Ovary (tissue), 9 donors: ENCODE results near the gene DIS3L2. TPM values are rescaled to one million over a fixed set of nuclear protein-coding genes. Genes with fewer than 3 reads are reported as not detected.

Experiments
- DNase-seq, 5 donors: peaks; one replicate each; pipeline ENCODE4 v3.0.0-alpha.2; 2019 to 2020
- H3K27ac ChIP-seq, 2 donors: fragments of 200-600 bp; one replicate each; pipeline versions ENCODE4 v1.5.1 to v1.8.0; 2019 to 2022
- H3K27me3 ChIP-seq: fragments of 200-600 bp; one replicate; pipeline ENCODE4 v1.8.0; 2022
- H3K36me3 ChIP-seq: fragments of 200-600 bp; sonication (generic); one replicate; pipeline ENCODE4 v1.5.1; 2019
- H3K4me1 ChIP-seq: one replicate; pipeline ENCODE4 v1.8.1; 2013; ENCODE audit warnings: mild to moderate bottlenecking, moderate library complexity; ENCODE audit not compliant: insufficient read depth
- H3K4me3 ChIP-seq: fragments of 200-600 bp; sonication (generic); one replicate; pipeline ENCODE4 v1.5.1; 2017
- H3K9me3 ChIP-seq, 2 donors: fragments of 200-600 bp in 1 of 2; sonication (generic) in 1 of 2; one replicate each; pipeline versions ENCODE4 v1.5.1 to v1.8.1; 2013 to 2019; ENCODE audit warnings: mild to moderate bottlenecking in 1 of 2, moderate library complexity in 1 of 2
- EP300 ChIP-seq: sonication (generic); formaldehyde crosslinking; IDR thresholded peaks from one replicate; pipeline ENCODE4 v1.6.1; 2017; ENCODE audit warnings: antibody characterized with exemption
- POLR2A ChIP-seq: fragments of 450-650 bp; IDR thresholded peaks from one replicate; pipeline ENCODE4 v1.6.1; 2017; ENCODE audit warnings: antibody characterized with exemption, mild to moderate bottlenecking, moderate library complexity
- WGBS, 3 donors: extraction: QIAGEN DNeasy Blood & Tissue Kit in 1 of 3; methylation state at CpG; one replicate each; pipeline versions ENCODE4 v1.1.5 to v1.1.7; 2013 to 2017; 5-methylcytosine and 5-hydroxymethylcytosine counted together
- intact Hi-C, 4 donors: fragments of 100-400 bp; cut with DNase I; formaldehyde crosslinking; loops; one replicate each; pipeline versions ENCODE4 v1.11.0 to v1.15.1; 2022 to 2023
- polyA plus RNA-seq, 2 donors: library from polyadenylated mRNA; stranded (reverse); fragments of 200-250 nt in 1 of 2; fragments of 350-450 nt in 1 of 2; fragmentation: Illumina TruSeq in 1 of 2; extraction: RNeasy Lipid Tissue Mini Kit (QIAGEN cat#74804) in 1 of 2; gene quantifications; one replicate each; pipeline ENCODE4 v1.2.3, GENCODE V29; 2013 to 2014
- total RNA-seq, 7 donors: library from RNA; depleted of rRNA in 2 of 7; stranded (reverse); fragments of >200 nt in 2 of 7; fragmentation: NEBNext Ultra II Directional in 3 of 7; extraction: Animal tissue kit (Norgen Biotek cat#: 25700) in 3 of 7; gene quantifications; one replicate each; pipeline versions ENCODE4 v1.1.0 to v1.2.4, GENCODE V29; 2016 to 2023
- TF ChIP-seq, protein P1 (sequence below), 3 donors: fragments of 450-650 bp in 2 of 3; fragments of 200-600 bp in 1 of 3; IDR thresholded peaks; one replicate each; pipeline versions ENCODE4 v1.5.1 to v1.8.0; 2016 to 2022; ENCODE audit warnings: antibody characterized with exemption in 3 of 3, mild to moderate bottlenecking in 1 of 3
- donor health status: DM: no; HTN: no; CAD: no; lungs with moderate emphysema.
- donor health status: DM: no; HTN: no; CAD: no.
- donor health status: Bipolar disorder and iron deficiency.
- donor health status: DM: yes; HTN: yes; CAD: no.
- donor health status: DM: no; HTN: no; CAD: no.
- donor health status: DM: yes; HTN: yes; CAD: no.

The DIS3L2 gene
- total and polyA plus RNA-seq, 9 donors, result 18.2 to 52.0 (median 32.8) TPM

- no peaks in the 10 kb centered on the region for H3K9me3 ChIP-seq
- intact Hi-C loops, result no loop called here
- DNase-seq, result no peak
- 65 to 74% (median 68%) methylated on average over 5 of the region's 5 CpGs for WGBS, 3 donors
- H3K36me3 ChIP-seq, result no peaks in the 10 kb centered on the region
- H3K27me3 ChIP-seq, result no peaks in the 10 kb centered on the region
- no peak overlapping the region for H3K4me3 ChIP-seq
- H3K27ac ChIP-seq, result peak overlapping the region in 1 of 2 donors; percentile 32
- TF ChIP-seq, protein P1, sequence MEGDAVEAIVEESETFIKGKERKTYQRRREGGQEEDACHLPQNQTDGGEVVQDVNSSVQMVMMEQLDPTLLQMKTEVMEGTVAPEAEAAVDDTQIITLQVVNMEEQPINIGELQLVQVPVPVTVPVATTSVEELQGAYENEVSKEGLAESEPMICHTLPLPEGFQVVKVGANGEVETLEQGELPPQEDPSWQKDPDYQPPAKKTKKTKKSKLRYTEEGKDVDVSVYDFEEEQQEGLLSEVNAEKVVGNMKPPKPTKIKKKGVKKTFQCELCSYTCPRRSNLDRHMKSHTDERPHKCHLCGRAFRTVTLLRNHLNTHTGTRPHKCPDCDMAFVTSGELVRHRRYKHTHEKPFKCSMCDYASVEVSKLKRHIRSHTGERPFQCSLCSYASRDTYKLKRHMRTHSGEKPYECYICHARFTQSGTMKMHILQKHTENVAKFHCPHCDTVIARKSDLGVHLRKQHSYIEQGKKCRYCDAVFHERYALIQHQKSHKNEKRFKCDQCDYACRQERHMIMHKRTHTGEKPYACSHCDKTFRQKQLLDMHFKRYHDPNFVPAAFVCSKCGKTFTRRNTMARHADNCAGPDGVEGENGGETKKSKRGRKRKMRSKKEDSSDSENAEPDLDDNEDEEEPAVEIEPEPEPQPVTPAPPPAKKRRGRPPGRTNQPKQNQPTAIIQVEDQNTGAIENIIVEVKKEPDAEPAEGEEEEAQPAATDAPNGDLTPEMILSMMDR (IDR thresholded peaks at IDR 0.05), result no peak
- TF ChIP-seq POLR2A, result no peak
- TF ChIP-seq EP300, result no peak
- peaks cover 9% of the 10 kb centered on the region for H3K4me1 ChIP-seq
Observed at GRCh38 chr2:232203166-232203891, 241.8 kb downstream of the DIS3L2 start.

DNA sequence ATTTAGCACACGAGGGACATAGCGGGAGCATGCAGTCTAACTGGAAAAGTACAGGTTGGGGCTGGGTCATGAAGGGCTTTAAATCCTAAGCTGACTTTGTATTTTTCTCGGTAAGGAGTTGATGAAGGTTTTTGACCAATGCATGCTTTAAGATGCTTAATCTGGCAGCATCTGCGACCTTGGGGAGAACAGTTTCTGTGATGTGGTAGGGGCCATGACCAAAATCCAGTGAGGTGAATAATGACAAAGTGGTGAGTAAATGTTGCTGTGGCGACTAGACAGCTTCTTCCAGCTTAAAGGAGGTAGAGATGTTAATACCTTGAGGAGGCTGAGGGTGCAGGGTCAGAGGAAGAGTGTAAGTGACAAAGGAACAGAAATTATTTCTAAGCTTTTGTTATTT is 242.4 kb downstream of the DIS3L2 start:
- 66 to 71% (median 69%) methylated on average over 5 of the region's 5 CpGs for WGBS, 3 donors

GRCh38 chr2:232204457-232204931 is 243.0 kb downstream of the DIS3L2 start:
- no peaks in the 10 kb centered on the region for H3K9me3 ChIP-seq
- H3K27me3 ChIP-seq, result no peaks in the 10 kb centered on the region
- DNase-seq, result peak; percentile 30 to 79 (median 63)
- peak overlapping the region in 1 of 2 donors; percentile 32 for H3K27ac ChIP-seq
- intact Hi-C loops, result no loop called here
- 10 to 21% (median 13%) methylated on average over 9 of the region's 9 CpGs for WGBS, 3 donors
- H3K4me3 ChIP-seq, result no peak overlapping the region
- TF ChIP-seq EP300 (no peak), POLR2A (no peak)
- TF ChIP-seq, protein P1 (IDR thresholded peaks at IDR 0.05), result no peak
- H3K4me1 ChIP-seq, result peaks cover 10% of the 10 kb centered on the region
- no peaks in the 10 kb centered on the region for H3K36me3 ChIP-seq

More for the DNA sequence above, 242.4 kb downstream of the DIS3L2 start:
- no peak for DNase-seq
- TF ChIP-seq EP300 (no peak), POLR2A (no peak)
- TF ChIP-seq, protein P1 (IDR thresholded peaks at IDR 0.05), result no peak
- Histone ChIP-seq H3K9me3 (no peaks in the 10 kb centered on the region), H3K4me1 (peaks cover 10% of the 10 kb centered on the region), H3K27ac (peak overlapping the region in 1 of 2 donors; percentile 32), H3K27me3 (no peaks in the 10 kb centered on the region), H3K4me3 (no peak overlapping the region), H3K36me3 (no peaks in the 10 kb centered on the region)
- intact Hi-C loops, result no loop called here

DNA sequence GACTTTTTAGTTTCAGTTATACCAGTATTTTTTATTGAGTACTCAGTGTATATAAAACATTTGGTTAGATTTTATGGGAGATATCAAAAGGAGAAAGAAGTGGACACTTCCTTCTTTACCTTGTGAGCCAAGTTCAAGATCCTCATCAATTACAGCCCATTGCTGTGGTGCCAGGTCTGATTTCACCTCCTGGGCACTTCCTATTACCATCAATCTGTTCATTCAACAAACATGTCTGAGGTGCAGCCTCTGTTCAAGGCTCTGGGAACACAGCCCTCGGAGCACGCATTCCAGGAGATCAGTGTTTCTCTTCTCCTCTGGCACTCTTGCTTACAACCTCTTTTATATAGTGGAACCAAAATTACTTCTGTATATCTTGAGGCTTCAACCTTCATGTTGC is 245.7 kb downstream of the DIS3L2 start:
- no peaks in the 10 kb centered on the region for H3K9me3 ChIP-seq
- intact Hi-C loops, result no loop called here
- no peaks in the 10 kb centered on the region for H3K36me3 ChIP-seq
- DNase-seq, result no peak
- H3K27me3 ChIP-seq, result no peaks in the 10 kb centered on the region
- TF ChIP-seq, protein P1 (IDR thresholded peaks at IDR 0.05), result no peak
- TF ChIP-seq POLR2A (no peak), EP300 (no peak)
- H3K27ac ChIP-seq, result no peak overlapping the region
- H3K4me3 ChIP-seq, result no peak overlapping the region
- peaks cover 10% of the 10 kb centered on the region for H3K4me1 ChIP-seq
- WGBS, 3 donors, result 12 to 35% (median 33%) methylated on average over 2 of the region's 2 CpGs
